ENCODE data around the gene ZBTB14.

Gene ZBTB14

GRCh38 chr18:5295231-5295920 lies at the start of gene ZBTB14:
TSS of gene ZBTB14 (minus strand) at chr18:5295726. CDS start at chr18:5293246, 2,480 bp downstream.
- H3K4me3 ChIP-seq (ENCODE audit: low read length): peak within 1 kb of the TSS; percentile 88
- DNase-seq (ENCODE audit: low read depth): peak; percentile 63
- no peak for TF ChIP-seq CTCF (conservative IDR thresholded peaks at IDR 0.05; ENCODE audit: low read length)

- H3K4me3 ChIP-seq (ENCODE audit: low read length): no peak overlapping the region
- no peak for DNase-seq (ENCODE audit: low read depth)
- TF ChIP-seq CTCF (conservative IDR thresholded peaks at IDR 0.05; ENCODE audit: low read length): no peak
Observed at GRCh38 chr18:5339202-5339834, 43.8 kb upstream of the ZBTB14 start.

GRCh38 chr18:5334456-5335075 lies 39.0 kb upstream of the ZBTB14 start:
- no peak for DNase-seq (ENCODE audit: low read depth)
- TF ChIP-seq CTCF (conservative IDR thresholded peaks at IDR 0.05; ENCODE audit: low read length): no peak
- H3K4me3 ChIP-seq (ENCODE audit: low read length): no peak overlapping the region

- no peak for TF ChIP-seq CTCF (conservative IDR thresholded peaks at IDR 0.05; ENCODE audit: low read length)
- no peak for DNase-seq (ENCODE audit: low read depth)
- no peak overlapping the region for H3K4me3 ChIP-seq (ENCODE audit: low read length)
Observed at GRCh38 chr18:5318061-5318700, 22.7 kb upstream of the ZBTB14 start.

GRCh38 chr18:5317186-5317585 lies 21.7 kb upstream of the ZBTB14 start:
- H3K4me3 ChIP-seq (ENCODE audit: low read length): no peak overlapping the region
- DNase-seq (ENCODE audit: low read depth): peak; percentile 16
- TF ChIP-seq CTCF (conservative IDR thresholded peaks at IDR 0.05; ENCODE audit: low read length): no peak

- DNase-seq (ENCODE audit: low read depth): no peak
- TF ChIP-seq CTCF (conservative IDR thresholded peaks at IDR 0.05; ENCODE audit: low read length): no peak
- H3K4me3 ChIP-seq (ENCODE audit: low read length): no peak overlapping the region
Observed at GRCh38 chr18:5315838-5316237, 20.3 kb upstream of the ZBTB14 start.

Data from AG10803 (cell line).